PC-9 (cell line): ENCODE data around the gene STRIP2. TPM values are rescaled to one million over a fixed set of nuclear protein-coding genes. Genes with fewer than 3 reads are reported as not detected.
"Not testable (repeated sequence)": the region's sequence is repeated elsewhere in the genome, so short reads cannot be mapped to it uniquely, and the experiment has no call there.

Experiments
- BruUV-seq: library from RNA; stranded (reverse); fragments of 400-500 nt; replicated peaks from 2 replicates; lab custom pipeline; 2021; lab: Mats Ljungman, UMichigan
- CTCF ChIA-PET: fragments of 300-600 bp; sonication (Branson Sonifier 250); formaldehyde crosslinking; loops from one replicate; lab custom pipeline; 2022; ENCODE audit warnings: antibody characterized with exemption; lab: Charles Lee
- POLR2A ChIA-PET: fragments of 300-600 bp; sonication (Branson Sonifier 250); formaldehyde crosslinking; loops from one replicate; lab custom pipeline; 2022; ENCODE audit warnings: antibody characterized with exemption; ENCODE audit not compliant: unreplicated experiment; lab: Charles Lee
- DNase-seq, 2 experiments: peaks; one replicate each; pipeline versions ENCODE4 v3.0.0 to v3.0.0-alpha.2; 2015 to 2022; ENCODE audit warnings: mixed read lengths in 1 of 2
- H2AFZ ChIP-seq: fragments of 200-600 bp; sonication (generic); 2 replicates; pipeline ENCODE4 v1.8.1; 2017; ENCODE audit warnings: antibody characterized with exemption
- H3F3A ChIP-seq: fragments of 200-600 bp; sonication (generic); 2 replicates; pipeline ENCODE4 v1.8.1; 2017; ENCODE audit warnings: antibody characterized with exemption, mild to moderate bottlenecking, low read depth; ENCODE audit not compliant: insufficient read depth
- H3K27ac ChIP-seq: fragments of 200-600 bp; sonication (generic); 2 replicates; pipeline ENCODE4 v1.6.1; 2016; ENCODE audit warnings: mixed run types
- H3K27me3 ChIP-seq: fragments of 200-600 bp; sonication (generic); 2 replicates; pipeline ENCODE4 v1.6.1; 2016; ENCODE audit warnings: low read depth, mixed run types; ENCODE audit not compliant: insufficient read depth
- H3K36me3 ChIP-seq: fragments of 200-600 bp; sonication (generic); 2 replicates; pipeline ENCODE4 v1.6.1; 2016; ENCODE audit warnings: low read depth, mixed run types
- H3K4me1 ChIP-seq: fragments of 200-600 bp; sonication (generic); replicated peaks from 2 replicates; pipeline ENCODE4 v1.6.1; 2016; ENCODE audit warnings: mixed run types; ENCODE audit not compliant: insufficient read depth
- H3K4me2 ChIP-seq: fragments of 200-600 bp; sonication (generic); 2 replicates; pipeline ENCODE4 v1.6.1; 2017; ENCODE audit warnings: mixed run types
- H3K4me3 ChIP-seq: fragments of 200-600 bp; sonication (generic); 2 replicates; pipeline ENCODE4 v1.6.1; 2016; ENCODE audit warnings: mixed run types
- H3K79me2 ChIP-seq: fragments of 200-600 bp; sonication (generic); 2 replicates; pipeline ENCODE4 v1.6.1; 2017; ENCODE audit warnings: low read depth, mixed run types
- H3K9me2 ChIP-seq: fragments of 200-600 bp; sonication (generic); 2 replicates; pipeline ENCODE4 v1.8.1; 2017; ENCODE audit warnings: mild to moderate bottlenecking; ENCODE audit not compliant: insufficient read depth
- H3K9me3 ChIP-seq: fragments of 200-600 bp; sonication (generic); 2 replicates; pipeline ENCODE4 v1.8.1; 2016; ENCODE audit warnings: low read depth; ENCODE audit not compliant: insufficient read depth
- H4K20me1 ChIP-seq: fragments of 200-600 bp; sonication (generic); 2 replicates; pipeline ENCODE4 v1.8.1; 2017; ENCODE audit not compliant: insufficient read depth
- CTCF ChIP-seq: fragments of 200-600 bp; sonication (generic); conservative IDR thresholded peaks from 2 replicates; pipeline ENCODE4 v1.6.1; 2017; ENCODE audit warnings: mixed run types, antibody characterized with exemption, mild to moderate bottlenecking, moderate library complexity
- EZH2 ChIP-seq: fragments of 200-600 bp; sonication (generic); IDR thresholded peaks from 2 replicates; pipeline ENCODE4 v1.8.0; 2017; ENCODE audit warnings: antibody characterized with exemption, low read depth
- intact Hi-C: fragments of 100-400 bp; cut with micrococcal nuclease; formaldehyde crosslinking; loops from one replicate; pipeline ENCODE4 v1.10.0; 2022; ENCODE audit not compliant: unreplicated experiment
- total RNA-seq: library from RNA; stranded (reverse); gene quantifications from 2 replicates; pipeline ENCODE4 v1.2.3, GENCODE V29; 2021

The STRIP2 gene
- total RNA-seq, 1 experiment from 2014 or later, result 9.5 TPM

GRCh38 chr7:129479831-129480230 is 45.6 kb downstream of the STRIP2 start:
- Histone ChIP-seq H3K27me3 (no peaks in the 10 kb centered on the region), H2AFZ (no peak overlapping the region), H4K20me1 (no peaks in the 10 kb centered on the region), H3K4me2 (no peak overlapping the region), H3K79me2 (no peaks in the 10 kb centered on the region), H3K9me2 (no peaks in the 10 kb centered on the region), H3K36me3 (0 out of 2 replicates have a peak, but pooled peaks cover 22% of the 10 kb centered on the region), H3K9me3 (no peaks in the 10 kb centered on the region), H3K4me3 (no peak overlapping the region), H3K4me1 (no peaks in the 10 kb centered on the region), H3K27ac (no peak overlapping the region), H3F3A (no peaks in the 10 kb centered on the region)
- no TSS peak for BruUV-seq
- intact Hi-C loops, result no loop called here
- ChIA-PET CTCF (no interaction called here), POLR2A (no interaction called here)
- TF ChIP-seq CTCF, result no peak
- TF ChIP-seq EZH2, result no peak
- no peak for DNase-seq

- Histone ChIP-seq H3K4me2 (no peak overlapping the region), H3K9me3 (no peaks in the 10 kb centered on the region), H3K27me3 (no peaks in the 10 kb centered on the region), H3K4me3 (no peak overlapping the region), H3F3A (no peaks in the 10 kb centered on the region), H3K9me2 (no peaks in the 10 kb centered on the region), H3K27ac (no peak overlapping the region), H2AFZ (no peak overlapping the region), H3K4me1 (no peaks in the 10 kb centered on the region), H3K36me3 (peaks cover 26% of the 10 kb centered on the region; the same call in 1 of the 2 replicates), H4K20me1 (no peaks in the 10 kb centered on the region), H3K79me2 (no peaks in the 10 kb centered on the region)
- ChIA-PET POLR2A (interaction anchor here (0.7 kb wide), 1 partner anchor 814 kb away, joined by 5 read pairs; no protein-coding TSS in a partner anchor), CTCF (no interaction called here)
- BruUV-seq, result no TSS peak
- DNase-seq, result no peak
- TF ChIP-seq EZH2, result no peak
- no peak for TF ChIP-seq CTCF
- intact Hi-C loops, result no loop called here
Observed at GRCh38 chr7:129480674-129481363, 46.6 kb downstream of the STRIP2 start.

- H3K36me3 ChIP-seq, result peaks cover 27% of the 10 kb centered on the region; the same call in 1 of the 2 replicates
- H3K27ac ChIP-seq, H3K79me2 ChIP-seq, H4K20me1 ChIP-seq, H3K4me3 ChIP-seq, H3K4me2 ChIP-seq, H3F3A ChIP-seq, H3K9me3 ChIP-seq, BruUV-seq, CTCF ChIA-PET, DNase-seq, H3K27me3 ChIP-seq, H3K9me2 ChIP-seq, intact Hi-C loops, H2AFZ ChIP-seq, H3K4me1 ChIP-seq, POLR2A ChIA-PET: not testable (repeated sequence)
Observed at GRCh38 chr7:129481376-129481775, 47.1 kb downstream of the STRIP2 start.
